ENCODE data around the gene PHYHD1. TPM values are rescaled to one million over a fixed set of nuclear protein-coding genes. Genes with fewer than 3 reads are reported as not detected.

PHYHD1 gene
- total and polyA plus RNA-seq, 2 of the 13 experiments (the other 11 are each of a cell fraction or from before 2014, with no cell fraction given): 10.6 to 25.3 TPM

- POLR2A ChIA-PET: interaction anchor here (0.6 to 2.8 kb wide), 3 partner anchors 12 to 34 kb away, joined by 3 to 14 read pairs (median 3); no protein-coding TSS in a partner anchor
- H3K4me2 ChIP-seq (ENCODE audit: low read depth, low read length): no peak overlapping the region
- TF ChIP-seq REXO4 (CRISPR knock-in tag; IDR thresholded peaks at IDR 0.05; ENCODE audit: borderline replicate concordance): no peak
- TF ChIP-seq GRHL1 (CRISPR knock-in tag; conservative IDR thresholded peaks at IDR 0.05): no peak
- no peak for TF ChIP-seq BRCA1 (CRISPR knock-in tag; IDR thresholded peaks at IDR 0.05)
- TF ChIP-seq CENPBD1 (CRISPR knock-in tag; IDR thresholded peaks at IDR 0.05; ENCODE audit: borderline replicate concordance, low read depth): no peak
These were observed 9.9 kb upstream of the PHYHD1 start for GRCh38 chr9:128910906-128911305.

GRCh38 chr9:128911529-128912035 is 9.2 kb upstream of the PHYHD1 start:
- peak overlapping the region; percentile 30; the same call in 1 of the 2 replicates for H3K4me2 ChIP-seq (ENCODE audit: low read depth, low read length)
- whole genome bisulfite sequencing (ENCODE audit: low lambda C conversion rate): 78% methylated on average over 6 of the region's 8 CpGs
- peaks cover 65% of the 10 kb centered on the region for H3K4me1 ChIP-seq (ENCODE audit: insufficient read depth, low read length)
- H3K9me3 ChIP-seq (ENCODE audit: low read length): no peaks in the 10 kb centered on the region
- peaks cover 9% of the 10 kb centered on the region for H3K79me2 ChIP-seq (ENCODE audit: insufficient read depth, low read length)
- DNase-seq (ENCODE audit: low spot score) (peak; percentile 80), FAIRE-seq (no peak), ATAC-seq (peak; percentile 15)
- no peaks in the 10 kb centered on the region for H3K27me3 ChIP-seq (ENCODE audit: control insufficient read depth in 1 of 2, insufficient read depth in 2 of 2, low read length in 2 of 2)
- peak overlapping the region; percentile 70 for H3K27ac ChIP-seq (ENCODE audit: extremely low read length, insufficient read depth, low read length)
- peak overlapping the region; percentile 13; the same call in 1 of the 2 replicates for H3K9ac ChIP-seq (ENCODE audit: insufficient read depth, low read depth, low read length)
- CTCF ChIA-PET (ENCODE audit: low intra/inter-chr PET ratio, low total read pairs): no interaction called here
- no TSS peak for BruUV-seq (replicated peaks)
- intact Hi-C loops (cut with micrococcal nuclease; ENCODE audit: unreplicated experiment) (no loop called here), in situ Hi-C loops (cut with HindIII; ENCODE audit: extremely low pct_ligation_motif_present, low pct_unique_long_range_greater_than_20kb) (no loop called here)
- H2AFZ ChIP-seq (ENCODE audit: low read length): no peak overlapping the region
- no peak overlapping the region for H3K4me3 ChIP-seq (replicated peaks in 1 of 3; ENCODE audit: insufficient read depth in 1 of 3, low read depth in 2 of 3, low read length in 3 of 3)
- H3K36me3 ChIP-seq (replicated peaks in 1 of 2; ENCODE audit: control insufficient read depth in 1 of 2, insufficient read depth in 2 of 2, low read length in 2 of 2): peaks cover 32 to 58% of the 10 kb centered on the region in 2 experiments
- POLR2A ChIA-PET: interaction anchor here (0.6 to 2.8 kb wide), 3 partner anchors 11 to 35 kb away, joined by 3 to 14 read pairs (median 3); no protein-coding TSS in a partner anchor
- no peaks in the 10 kb centered on the region for H4K20me1 ChIP-seq (ENCODE audit: insufficient read depth, low read length)
- TF ChIP-seq ZBTB7B (CRISPR knock-in tag; IDR thresholded peaks at IDR 0.05): peak; percentile 43; the same call in 1 of the 2 replicates
- TF ChIP-seq MAF1 (CRISPR knock-in tag; IDR thresholded peaks at IDR 0.05; ENCODE audit: borderline replicate concordance): no peak
- TF ChIP-seq DRAP1 (CRISPR knock-in tag; IDR thresholded peaks at IDR 0.05): no peak
- TF ChIP-seq MXI1 (IDR thresholded peaks at IDR 0.05; ENCODE audit: borderline replicate concordance, low read depth, low read length): no peak
- TF ChIP-seq MIER2 (CRISPR knock-in tag; IDR thresholded peaks at IDR 0.05): no peak
- TF ChIP-seq ZFP37 (CRISPR knock-in tag; IDR thresholded peaks at IDR 0.05; ENCODE audit: borderline replicate concordance): 0 out of 2 replicates have a peak, but pooled peaks have one; percentile 21
- TF ChIP-seq HMGXB4 (CRISPR knock-in tag; IDR thresholded peaks at IDR 0.05; ENCODE audit: borderline replicate concordance in 1 of 2, low read depth in 1 of 2): no peak

More at GRCh38 chr9:128910906-128911305, 9.9 kb upstream of the PHYHD1 start:
- no peaks in the 10 kb centered on the region for H4K20me1 ChIP-seq (ENCODE audit: insufficient read depth, low read length)
- peak overlapping the region; percentile 70 for H3K27ac ChIP-seq (ENCODE audit: extremely low read length, insufficient read depth, low read length)
- FAIRE-seq (no peak), ATAC-seq (no peak), DNase-seq (ENCODE audit: low spot score) (no peak)
- intact Hi-C loops (cut with micrococcal nuclease; ENCODE audit: unreplicated experiment): no loop called here
- H2AFZ ChIP-seq (ENCODE audit: low read length): no peak overlapping the region
- H3K4me3 ChIP-seq (replicated peaks in 1 of 3; ENCODE audit: insufficient read depth in 1 of 3, low read depth in 2 of 3, low read length in 3 of 3): no peak overlapping the region
- H3K79me2 ChIP-seq (ENCODE audit: insufficient read depth, low read length): peaks cover 9% of the 10 kb centered on the region
- no peaks in the 10 kb centered on the region for H3K9me3 ChIP-seq (ENCODE audit: low read length)
- H3K4me1 ChIP-seq (ENCODE audit: insufficient read depth, low read length): peaks cover 65% of the 10 kb centered on the region
- H3K9ac ChIP-seq (ENCODE audit: insufficient read depth, low read depth, low read length): no peak overlapping the region
- no peaks in the 10 kb centered on the region for H3K27me3 ChIP-seq (ENCODE audit: control insufficient read depth in 1 of 2, insufficient read depth in 2 of 2, low read length in 2 of 2)
- 90% methylated on average over 2 of the region's 6 CpGs for WGBS (ENCODE audit: low lambda C conversion rate)
- H3K36me3 ChIP-seq (replicated peaks in 1 of 2; ENCODE audit: control insufficient read depth in 1 of 2, insufficient read depth in 2 of 2, low read length in 2 of 2): peaks cover 29 to 53% of the 10 kb centered on the region in 2 experiments
- CTCF ChIA-PET (ENCODE audit: low intra/inter-chr PET ratio, low total read pairs): no interaction called here
- in situ Hi-C loops (cut with HindIII; ENCODE audit: extremely low pct_ligation_motif_present, low pct_unique_long_range_greater_than_20kb): no loop called here
- BruUV-seq (replicated peaks): no TSS peak
